Neutrophil (primary cell): ENCODE measurements around the gene SQSTM1.

Experiments
- H3K27ac ChIP-seq: fragments of 200-600 bp; sonication (generic); 2 replicates; pipeline ENCODE4 v1.5.1; 2016; ENCODE audit warnings: mild to moderate bottlenecking, moderate library complexity
- H3K27me3 ChIP-seq: fragments of 200-600 bp; sonication (generic); 2 replicates; pipeline ENCODE4 v1.6.0; 2016; ENCODE audit warnings: mild to moderate bottlenecking
- H3K36me3 ChIP-seq: fragments of 200-600 bp; sonication (generic); 2 replicates; pipeline ENCODE4 v1.5.1; 2017
- H3K4me1 ChIP-seq, 2 experiments: fragments of 200-600 bp in 1 of 2; sonication (generic) in 1 of 2; 1 replicate in 1 of 2; 2 replicates in 1 of 2; pipeline versions ENCODE4 v1.5.1 to v1.6.1; 2013 to 2016; ENCODE audit warnings: low read depth in 1 of 2, low read length in 1 of 2, mild to moderate bottlenecking in 1 of 2, moderate library complexity in 1 of 2; ENCODE audit not compliant: control insufficient read depth in 1 of 2, insufficient read depth in 1 of 2
- H3K4me3 ChIP-seq, 2 experiments: fragments of 200-600 bp in 1 of 2; sonication (generic) in 1 of 2; 1 replicate in 1 of 2; 2 replicates in 1 of 2; pipeline ENCODE4 v1.5.1; 2013 to 2016; ENCODE audit warnings: low read depth in 1 of 2, low read length in 1 of 2, mild to moderate bottlenecking in 1 of 2, moderate library complexity in 1 of 2
- H3K9me3 ChIP-seq: fragments of 200-600 bp; sonication (generic); 2 replicates; pipeline ENCODE4 v1.5.1; 2016
- TF ChIP-seq, protein P1 (sequence below): fragments of 200-600 bp; sonication (generic); IDR thresholded peaks from 2 replicates; pipeline ENCODE4 v1.5.1; 2016; ENCODE audit warnings: antibody characterized with exemption

SQSTM1 gene

DNA sequence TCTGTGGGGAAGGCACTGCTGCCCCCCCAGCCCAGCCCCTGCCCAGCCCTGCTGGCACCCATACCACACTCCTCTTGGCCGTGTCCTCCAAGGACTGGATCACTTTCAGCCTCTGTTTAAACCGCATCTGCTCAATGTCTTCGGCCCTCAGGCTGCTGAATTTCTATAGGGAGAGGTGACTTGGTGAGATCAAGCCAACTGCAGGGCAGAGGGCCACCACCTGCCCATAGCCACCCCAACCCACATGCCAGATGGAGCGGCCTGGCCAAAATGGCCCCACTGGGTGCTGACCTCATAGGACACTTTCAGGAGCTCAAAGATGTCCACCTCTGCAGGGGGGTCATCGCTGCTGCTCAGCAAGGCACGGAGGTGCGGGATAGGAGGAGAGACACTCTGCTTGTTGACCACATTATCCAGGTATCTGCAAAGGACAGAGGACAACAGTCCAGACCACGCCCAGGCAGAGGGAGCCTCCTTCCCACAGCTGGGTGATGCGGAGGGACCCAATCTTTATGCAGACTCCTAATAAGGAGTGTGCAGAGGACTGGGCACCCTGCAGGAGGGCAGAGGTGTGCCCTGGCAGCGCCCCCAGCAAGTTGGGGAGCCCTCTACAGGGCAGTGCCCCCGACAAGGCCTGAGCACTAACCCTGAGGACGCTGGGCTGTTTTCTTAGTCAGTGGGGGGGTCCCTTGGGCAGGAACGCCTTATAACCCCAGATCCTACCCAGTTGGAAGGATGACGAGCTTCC is 52.3 kb downstream of the SQSTM1 start:
- H3K27ac ChIP-seq, result no peak overlapping the region
- peaks cover 86% of the 10 kb centered on the region for H3K36me3 ChIP-seq
- H3K4me3 ChIP-seq, result no peak overlapping the region
- no peaks in the 10 kb centered on the region for H3K27me3 ChIP-seq
- TF ChIP-seq, protein P1, sequence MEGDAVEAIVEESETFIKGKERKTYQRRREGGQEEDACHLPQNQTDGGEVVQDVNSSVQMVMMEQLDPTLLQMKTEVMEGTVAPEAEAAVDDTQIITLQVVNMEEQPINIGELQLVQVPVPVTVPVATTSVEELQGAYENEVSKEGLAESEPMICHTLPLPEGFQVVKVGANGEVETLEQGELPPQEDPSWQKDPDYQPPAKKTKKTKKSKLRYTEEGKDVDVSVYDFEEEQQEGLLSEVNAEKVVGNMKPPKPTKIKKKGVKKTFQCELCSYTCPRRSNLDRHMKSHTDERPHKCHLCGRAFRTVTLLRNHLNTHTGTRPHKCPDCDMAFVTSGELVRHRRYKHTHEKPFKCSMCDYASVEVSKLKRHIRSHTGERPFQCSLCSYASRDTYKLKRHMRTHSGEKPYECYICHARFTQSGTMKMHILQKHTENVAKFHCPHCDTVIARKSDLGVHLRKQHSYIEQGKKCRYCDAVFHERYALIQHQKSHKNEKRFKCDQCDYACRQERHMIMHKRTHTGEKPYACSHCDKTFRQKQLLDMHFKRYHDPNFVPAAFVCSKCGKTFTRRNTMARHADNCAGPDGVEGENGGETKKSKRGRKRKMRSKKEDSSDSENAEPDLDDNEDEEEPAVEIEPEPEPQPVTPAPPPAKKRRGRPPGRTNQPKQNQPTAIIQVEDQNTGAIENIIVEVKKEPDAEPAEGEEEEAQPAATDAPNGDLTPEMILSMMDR, result no peak
- H3K9me3 ChIP-seq, result no peaks in the 10 kb centered on the region
- no peaks in the 10 kb centered on the region for H3K4me1 ChIP-seq

- no peaks in the 10 kb centered on the region for H3K27me3 ChIP-seq
Observed at GRCh38 chr5:179873588-179874110, 52.9 kb downstream of the SQSTM1 start.

GRCh38 chr5:179874136-179874535 is 53.4 kb downstream of the SQSTM1 start:
- no peak overlapping the region for H3K4me3 ChIP-seq
- no peaks in the 10 kb centered on the region for H3K4me1 ChIP-seq
- no peaks in the 10 kb centered on the region for H3K27me3 ChIP-seq
- H3K9me3 ChIP-seq, result no peaks in the 10 kb centered on the region
- H3K27ac ChIP-seq, result no peak overlapping the region
- H3K36me3 ChIP-seq, result peaks cover 86% of the 10 kb centered on the region
- TF ChIP-seq, protein P1, result no peak

More at GRCh38 chr5:179873588-179874110, 52.9 kb downstream of the SQSTM1 start:
- Histone ChIP-seq H3K4me3 (no peak overlapping the region), H3K9me3 (no peaks in the 10 kb centered on the region), H3K4me1 (no peaks in the 10 kb centered on the region), H3K36me3 (peaks cover 86% of the 10 kb centered on the region), H3K27ac (no peak overlapping the region)
- TF ChIP-seq, protein P1, result no peak

DNA sequence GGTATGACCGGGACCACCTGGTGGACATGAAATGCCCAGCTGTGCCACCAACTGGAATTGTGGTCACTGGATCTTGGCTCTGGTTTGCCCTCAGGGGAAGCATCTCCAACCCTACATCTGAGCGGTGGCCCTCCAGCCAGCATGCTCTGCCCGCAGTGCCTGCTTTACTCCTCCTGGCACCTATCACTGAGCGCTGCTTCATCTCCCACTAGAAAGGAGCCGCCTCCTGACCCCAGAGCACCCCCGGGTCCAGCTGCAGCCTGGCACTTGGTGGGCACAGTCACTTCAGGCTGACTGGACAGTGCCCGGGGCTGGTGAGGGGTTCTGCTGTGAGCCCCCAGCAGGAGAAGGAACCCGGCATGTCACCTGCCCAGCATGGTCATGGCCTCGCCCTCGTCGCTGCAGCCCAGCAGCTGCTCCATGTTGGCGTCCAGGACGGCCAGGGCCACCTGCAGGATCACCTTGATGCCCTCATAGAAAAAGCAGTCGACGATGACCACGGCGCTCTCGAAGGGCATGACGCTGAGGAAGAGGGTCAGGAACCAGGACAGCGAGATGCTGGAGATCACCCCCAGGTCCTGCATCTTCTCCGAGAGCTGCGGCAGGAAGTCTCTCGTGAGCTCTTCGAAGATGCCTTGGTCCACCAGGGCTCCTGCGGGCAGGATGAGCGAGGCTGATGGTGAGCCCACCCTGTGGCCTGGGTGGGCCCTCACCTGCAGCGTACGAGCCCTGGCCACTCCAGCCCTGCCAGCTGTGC is 54.0 kb downstream of the SQSTM1 start:
- H3K4me3 ChIP-seq, result no peak overlapping the region
- H3K36me3 ChIP-seq, result peaks cover 86% of the 10 kb centered on the region
- H3K27me3 ChIP-seq, result no peaks in the 10 kb centered on the region
- H3K9me3 ChIP-seq, result no peaks in the 10 kb centered on the region
- H3K4me1 ChIP-seq, result no peaks in the 10 kb centered on the region
- TF ChIP-seq, protein P1, result no peak
- H3K27ac ChIP-seq, result no peak overlapping the region

GRCh38 chr5:179875741-179876609 is 55.3 kb downstream of the SQSTM1 start:
- TF ChIP-seq, protein P1, result no peak
- Histone ChIP-seq H3K36me3 (peaks cover 85% of the 10 kb centered on the region), H3K27ac (no peak overlapping the region), H3K9me3 (no peaks in the 10 kb centered on the region), H3K27me3 (no peaks in the 10 kb centered on the region), H3K4me1 (no peaks in the 10 kb centered on the region), H3K4me3 (no peak overlapping the region)
